Keratinocyte (primary cell): ENCODE results near the gene ERCC8. TPM values are rescaled to one million over a fixed set of nuclear protein-coding genes. Genes with fewer than 3 reads are reported as not detected.

Source experiments
- DNase-seq: peaks from one replicate; pipeline ENCODE4 v3.0.0-alpha.2; 2011; ENCODE audit warnings: low read depth, missing footprints, low spot score
- FAIRE-seq: peaks from 2 replicates; lab custom pipeline; 2011; peaks lifted over from hg19 to GRCh38; lab: Jason Lieb, UNC
- H2AFZ ChIP-seq: 2 replicates; pipeline ENCODE4 v1.6.0; 2012; ENCODE audit warnings: low read length, control low read depth, inconsistent platforms; ENCODE audit not compliant: control insufficient read depth
- H3K27ac ChIP-seq: 2 replicates; pipeline ENCODE4 v1.5.1; 2011; ENCODE audit warnings: low read length; ENCODE audit not compliant: control insufficient read depth, insufficient read depth
- H3K27me3 ChIP-seq: 3 replicates; pipeline ENCODE4 v1.6.0; 2011; ENCODE audit warnings: low read length; ENCODE audit not compliant: control insufficient read depth, insufficient read depth; ENCODE audit errors: extremely low read depth
- H3K36me3 ChIP-seq, 2 experiments: 2 replicates in 1 of 2; 3 replicates in 1 of 2; pipeline ENCODE4 v1.5.1; 2011; ENCODE audit warnings: low read length in 2 of 2, mild to moderate bottlenecking in 1 of 2; ENCODE audit not compliant: control insufficient read depth in 2 of 2, insufficient read depth in 2 of 2; ENCODE audit errors: extremely low read depth in 1 of 2
- H3K4me1 ChIP-seq: 3 replicates; pipeline ENCODE4 v1.5.1; 2011; ENCODE audit warnings: low read length; ENCODE audit not compliant: control insufficient read depth, insufficient read depth; ENCODE audit errors: extremely low read depth
- H3K4me2 ChIP-seq: 3 replicates; pipeline ENCODE4 v1.6.0; 2011; ENCODE audit warnings: low read depth, low read length; ENCODE audit not compliant: control insufficient read depth, insufficient read depth; ENCODE audit errors: extremely low read depth
- H3K4me3 ChIP-seq, 3 experiments: fragments of 200-600 bp in 1 of 3; sonication (generic) in 1 of 3; 2 replicates in 2 of 3; 3 replicates in 1 of 3; pipeline ENCODE4 v1.5.1; 2011 to 2016; ENCODE audit warnings: low read length in 3 of 3, mild to moderate bottlenecking in 3 of 3, control low read depth in 2 of 3, inconsistent platforms in 1 of 3, low read depth in 1 of 3, mixed read lengths in 1 of 3, mixed run types in 1 of 3, moderate library complexity in 1 of 3; ENCODE audit not compliant: control insufficient read depth in 2 of 3, insufficient read depth in 2 of 3; ENCODE audit errors: extremely low read depth in 1 of 3
- H3K79me2 ChIP-seq: 2 replicates; pipeline ENCODE4 v1.6.0; 2012; ENCODE audit warnings: low read length; ENCODE audit not compliant: control insufficient read depth, insufficient read depth
- H3K9ac ChIP-seq: 3 replicates; pipeline ENCODE4 v1.6.0; 2011; ENCODE audit warnings: low read length; ENCODE audit not compliant: control insufficient read depth, insufficient read depth; ENCODE audit errors: extremely low read depth
- H3K9me1 ChIP-seq: 3 replicates; pipeline ENCODE4 v1.6.0; 2011; ENCODE audit warnings: low read length; ENCODE audit not compliant: control insufficient read depth, insufficient read depth; ENCODE audit errors: extremely low read depth
- H3K9me3 ChIP-seq: 2 replicates; pipeline ENCODE4 v1.5.1; 2012; ENCODE audit warnings: low read depth, low read length; ENCODE audit not compliant: control insufficient read depth
- H4K20me1 ChIP-seq: 3 replicates; pipeline ENCODE4 v1.6.0; 2011; ENCODE audit warnings: low read length; ENCODE audit not compliant: control insufficient read depth, insufficient read depth; ENCODE audit errors: extremely low read depth
- CTCF ChIP-seq, 3 experiments: IDR thresholded peaks in 1 of 3; conservative IDR thresholded peaks in 1 of 3; optimal IDR thresholded peaks in 1 of 3; 2 replicates in 2 of 3; 3 replicates in 1 of 3; pipeline versions ENCODE3 to v1.5.1; 2011; ENCODE audit warnings: low read length in 3 of 3, mild to moderate bottlenecking in 3 of 3, moderate library complexity in 2 of 3, control low read depth in 1 of 3, inconsistent platforms in 1 of 3; ENCODE audit not compliant: insufficient read depth in 2 of 3; ENCODE audit errors: extremely low read depth in 1 of 3
- EZH2 ChIP-seq: IDR thresholded peaks from one replicate; pipeline ENCODE4 v1.6.1; 2012; ENCODE audit warnings: inconsistent platforms, mild to moderate bottlenecking, low read length, moderate library complexity
- dilution Hi-C: fragments of 300-500 bp; cut with MboI; formaldehyde crosslinking; loops from one replicate; pipeline ENCODE4 v1.7.0; 2020; ENCODE audit warnings: low sequenced_read_pairs; ENCODE audit not compliant: extremely low pct_ligation_motif_present
- polyA plus RNA-seq, 5 experiments: library from polyadenylated mRNA; depleted of rRNA in 3 of 5; stranded (reverse) in 3 of 5; stranded (forward) in 1 of 5; unstranded in 1 of 5; fragments of >200 nt; gene quantifications; 1 replicate in 1 of 5; 2 replicates in 3 of 5; 3 replicates in 1 of 5; pipeline versions ENCODE4 v1.2.1 to v1.2.3, GENCODE V29; 2011 to 2012; ENCODE audit warnings: missing spikeins in 2 of 5, low read depth in 1 of 5, low replicate concordance in 1 of 5

ERCC8 gene
- polyA plus RNA-seq, 1 donor (not counting 4 experiments of a cell fraction or from before 2014, with no cell fraction given) = 16.6 TPM

DNA sequence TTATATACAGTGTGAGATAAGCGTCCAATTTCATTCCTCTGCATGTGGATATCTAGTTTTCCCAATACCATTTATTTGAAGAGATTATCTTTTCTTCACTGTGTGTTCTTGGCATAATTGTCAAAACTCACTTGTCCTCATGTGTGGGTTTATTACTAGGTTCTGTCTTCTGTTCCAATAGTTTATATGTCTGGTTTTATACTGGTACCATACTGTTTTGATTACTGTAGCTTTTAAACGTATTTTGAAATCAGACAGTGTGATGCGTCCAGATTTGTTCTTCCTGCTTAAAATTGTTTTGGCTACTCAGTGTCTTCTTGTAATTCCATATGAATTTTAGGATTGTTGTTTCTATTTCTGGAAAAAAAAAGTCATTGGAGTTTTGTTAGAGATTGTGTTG lies 10.4 kb upstream of the ERCC8 start:
- H3K4me2 ChIP-seq = no peak overlapping the region
- no peaks in the 10 kb centered on the region for H3K36me3 ChIP-seq
- TF ChIP-seq EZH2 (no peak), CTCF (optimal IDR thresholded peaks at IDR 0.05 in 1 of 3, IDR thresholded peaks at IDR 0.05 in 1 of 3, conservative IDR thresholded peaks at IDR 0.05 in 1 of 3; ENCODE audit: extremely low read depth in 1 of 3, insufficient read depth in 2 of 3, low read length in 3 of 3) (no peak)
- peaks cover 66% of the 10 kb centered on the region for H3K79me2 ChIP-seq
- no peaks in the 10 kb centered on the region for H3K9me3 ChIP-seq
- H2AFZ ChIP-seq = no peak overlapping the region
- FAIRE-seq (no peak), DNase-seq (no peak)
- no peak overlapping the region for H3K4me3 ChIP-seq
- no peaks in the 10 kb centered on the region for H4K20me1 ChIP-seq
- H3K9me1 ChIP-seq = no peaks in the 10 kb centered on the region
- H3K27me3 ChIP-seq = no peaks in the 10 kb centered on the region
- dilution Hi-C loops = no loop called here
- no peaks in the 10 kb centered on the region for H3K4me1 ChIP-seq
- H3K27ac ChIP-seq = no peak overlapping the region
- no peak overlapping the region for H3K9ac ChIP-seq

- Histone ChIP-seq H4K20me1 (no peaks in the 10 kb centered on the region), H3K79me2 (peaks cover 82% of the 10 kb centered on the region), H3K9me1 (no peaks in the 10 kb centered on the region), H3K9me3 (no peaks in the 10 kb centered on the region), H3K27ac (no peak overlapping the region), H2AFZ (no peak overlapping the region), H3K4me1 (peaks cover 6% of the 10 kb centered on the region), H3K9ac (no peak overlapping the region), H3K36me3 (no peaks in the 10 kb centered on the region), H3K4me2 (no peak overlapping the region), H3K27me3 (no peaks in the 10 kb centered on the region), H3K4me3 (no peak overlapping the region)
- no peak for FAIRE-seq
- TF ChIP-seq CTCF (optimal IDR thresholded peaks at IDR 0.05 in 1 of 3, IDR thresholded peaks at IDR 0.05 in 1 of 3, conservative IDR thresholded peaks at IDR 0.05 in 1 of 3; ENCODE audit: extremely low read depth in 1 of 3, insufficient read depth in 2 of 3, low read length in 3 of 3) (no peak), EZH2 (no peak)
- DNase-seq = no peak
- dilution Hi-C loops = no loop called here
Observed at GRCh38 chr5:60948738-60949137, 3.9 kb upstream of the ERCC8 start.
